ENCODE data around the gene CCL27.

- TF ChIP-seq CTCF (IDR thresholded peaks at IDR 0.05), result no peak
- no peak for TF ChIP-seq POLR2A (IDR thresholded peaks at IDR 0.05)
These were observed 44.7 kb upstream of the CCL27 start for GRCh38 chr9:34707130-34707529.

All from esophagus squamous epithelium (tissue), 4 donors.